Measurements from ENCODE around the gene SLC6A17.

The SLC6A17 gene

DNA sequence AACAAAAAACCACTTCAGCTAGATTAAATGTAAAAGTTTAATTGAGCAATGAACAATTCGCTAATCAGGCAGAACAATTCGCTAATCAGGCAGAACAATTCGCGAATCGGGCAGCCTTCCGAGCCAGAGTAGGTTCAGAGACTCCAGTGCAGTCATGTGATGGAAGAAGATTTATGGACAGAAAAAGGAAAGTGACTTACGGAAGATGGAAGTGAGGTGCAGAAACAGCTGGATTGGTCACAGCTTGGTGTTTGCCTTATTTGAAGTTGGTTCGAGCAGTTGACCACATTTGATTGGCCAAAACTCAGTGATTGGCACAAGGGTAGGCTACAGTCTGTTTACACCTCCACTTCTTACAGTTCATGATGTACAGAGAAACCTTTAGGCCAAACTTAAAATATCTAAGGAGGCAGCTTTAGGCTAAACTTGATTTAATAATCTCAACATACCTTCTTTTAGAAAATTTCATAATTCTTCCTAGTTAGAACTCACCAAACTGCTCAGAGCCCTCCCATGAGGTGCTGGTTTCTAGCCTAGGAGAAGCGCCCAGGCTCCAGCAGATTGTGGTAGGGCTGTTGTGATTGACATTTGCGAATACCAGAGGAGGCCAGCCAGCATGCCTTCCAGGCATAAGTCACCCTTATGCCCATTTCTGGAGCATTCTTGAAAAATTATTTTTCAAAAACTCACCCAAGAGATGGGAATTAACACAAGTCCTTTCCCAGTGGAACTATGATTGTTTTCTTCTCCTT is 37.0 kb downstream of the SLC6A17 start:
- no peak overlapping the region for H3K4me3 ChIP-seq (ENCODE audit: low read depth, low read length)
- TF ChIP-seq, protein P1, sequence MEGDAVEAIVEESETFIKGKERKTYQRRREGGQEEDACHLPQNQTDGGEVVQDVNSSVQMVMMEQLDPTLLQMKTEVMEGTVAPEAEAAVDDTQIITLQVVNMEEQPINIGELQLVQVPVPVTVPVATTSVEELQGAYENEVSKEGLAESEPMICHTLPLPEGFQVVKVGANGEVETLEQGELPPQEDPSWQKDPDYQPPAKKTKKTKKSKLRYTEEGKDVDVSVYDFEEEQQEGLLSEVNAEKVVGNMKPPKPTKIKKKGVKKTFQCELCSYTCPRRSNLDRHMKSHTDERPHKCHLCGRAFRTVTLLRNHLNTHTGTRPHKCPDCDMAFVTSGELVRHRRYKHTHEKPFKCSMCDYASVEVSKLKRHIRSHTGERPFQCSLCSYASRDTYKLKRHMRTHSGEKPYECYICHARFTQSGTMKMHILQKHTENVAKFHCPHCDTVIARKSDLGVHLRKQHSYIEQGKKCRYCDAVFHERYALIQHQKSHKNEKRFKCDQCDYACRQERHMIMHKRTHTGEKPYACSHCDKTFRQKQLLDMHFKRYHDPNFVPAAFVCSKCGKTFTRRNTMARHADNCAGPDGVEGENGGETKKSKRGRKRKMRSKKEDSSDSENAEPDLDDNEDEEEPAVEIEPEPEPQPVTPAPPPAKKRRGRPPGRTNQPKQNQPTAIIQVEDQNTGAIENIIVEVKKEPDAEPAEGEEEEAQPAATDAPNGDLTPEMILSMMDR (IDR thresholded peaks at IDR 0.05; ENCODE audit: low read depth, low read length), result no peak
- in situ Hi-C loops (cut with HindIII; ENCODE audit: low sequenced_read_pairs), result no loop called here
- no peak for DNase-seq (ENCODE audit: low read depth, low spot score)

DNA sequence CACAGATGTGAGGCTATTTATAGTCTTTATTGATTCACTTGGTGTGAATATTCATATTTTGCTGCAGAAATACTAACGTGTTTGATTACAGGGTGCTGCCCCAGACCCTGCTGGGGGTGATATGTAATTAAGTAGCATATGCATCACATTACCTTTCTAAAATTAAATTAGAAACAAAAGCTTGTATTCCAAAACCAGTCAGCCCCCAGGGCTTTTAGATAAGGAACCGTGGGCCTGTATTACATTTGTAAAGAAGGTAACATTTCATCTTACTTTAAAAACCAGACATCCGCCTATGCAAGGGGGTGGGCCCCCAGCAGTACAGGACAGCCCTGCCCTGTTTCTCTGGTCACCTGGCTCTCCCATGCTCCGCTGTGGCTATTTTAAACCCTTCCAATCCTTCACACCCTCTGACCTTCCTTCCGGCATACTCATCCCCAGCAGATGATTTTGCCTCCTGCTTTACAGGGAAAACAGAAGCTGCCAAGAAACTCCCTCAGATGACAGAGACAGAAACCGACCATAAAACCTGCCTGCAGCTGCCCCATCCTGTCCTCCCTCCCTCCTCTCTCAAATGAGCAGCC is 37.8 kb downstream of the SLC6A17 start:
- DNase-seq (ENCODE audit: low read depth, low spot score), result no peak
- H3K4me3 ChIP-seq (ENCODE audit: low read depth, low read length), result no peak overlapping the region
- TF ChIP-seq, protein P1 (IDR thresholded peaks at IDR 0.05; ENCODE audit: low read depth, low read length), result no peak
- in situ Hi-C loops (cut with HindIII; ENCODE audit: low sequenced_read_pairs), result no loop called here

DNA sequence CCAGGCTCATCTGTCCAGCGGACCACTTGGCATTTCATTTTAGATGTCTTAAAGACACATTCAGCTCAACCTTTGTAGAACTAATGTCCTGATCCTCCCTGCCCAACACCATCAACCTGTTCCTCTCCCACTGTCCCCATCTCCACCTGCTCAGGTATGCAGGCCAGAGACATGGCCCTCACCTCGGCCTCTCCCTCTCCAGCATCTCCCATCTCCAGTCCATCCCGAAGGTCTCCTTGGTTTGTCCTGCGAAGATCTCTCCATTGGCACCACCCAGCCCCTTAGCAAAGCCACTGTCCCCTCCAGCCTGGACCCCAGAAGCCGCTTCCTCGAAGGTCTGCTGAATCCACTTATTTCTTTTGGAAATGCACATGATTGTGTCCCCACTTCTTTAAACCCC is 38.9 kb downstream of the SLC6A17 start:
- DNase-seq (ENCODE audit: low read depth, low spot score), result no peak
- no peak overlapping the region for H3K4me3 ChIP-seq (ENCODE audit: low read depth, low read length)
- in situ Hi-C loops (cut with HindIII; ENCODE audit: low sequenced_read_pairs), result no loop called here
- TF ChIP-seq, protein P1 (IDR thresholded peaks at IDR 0.05; ENCODE audit: low read depth, low read length), result no peak

DNA sequence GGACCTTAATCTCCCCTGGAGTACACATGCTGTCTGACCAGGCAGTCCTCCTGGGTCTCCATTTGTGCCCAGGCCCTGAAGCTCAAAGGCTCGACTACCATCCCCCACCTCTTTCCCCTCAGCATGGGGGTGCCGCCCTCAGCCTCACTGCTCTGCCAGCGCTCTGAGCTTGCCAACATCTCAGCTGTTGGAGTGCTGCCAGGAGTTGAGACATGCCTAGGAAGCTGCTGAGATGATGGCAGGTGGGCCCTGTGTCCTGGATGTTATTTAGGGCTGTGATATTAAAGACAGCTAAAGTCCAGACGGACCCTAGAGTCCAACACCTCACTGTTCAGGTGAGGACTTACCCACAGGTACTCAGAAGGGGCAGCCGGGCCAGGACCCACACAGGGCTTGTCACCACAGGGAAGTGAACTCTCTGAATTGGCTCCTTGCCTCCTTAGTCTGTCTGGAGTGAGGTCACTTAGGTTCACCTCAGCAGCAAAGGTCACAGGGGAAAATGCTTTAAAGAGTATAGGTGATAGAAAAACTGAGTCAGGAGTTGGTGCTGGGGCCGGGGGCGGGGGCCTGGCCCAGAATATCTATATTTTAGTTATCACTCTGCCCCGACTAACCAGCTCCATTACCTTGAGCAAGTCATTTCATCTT is 40.1 kb downstream of the SLC6A17 start:
- no peak for DNase-seq (ENCODE audit: low read depth, low spot score)
- no peak overlapping the region for H3K4me3 ChIP-seq (ENCODE audit: low read depth, low read length)
- in situ Hi-C loops (cut with HindIII; ENCODE audit: low sequenced_read_pairs), result no loop called here
- TF ChIP-seq, protein P1 (IDR thresholded peaks at IDR 0.05; ENCODE audit: low read depth, low read length), result no peak

DNA sequence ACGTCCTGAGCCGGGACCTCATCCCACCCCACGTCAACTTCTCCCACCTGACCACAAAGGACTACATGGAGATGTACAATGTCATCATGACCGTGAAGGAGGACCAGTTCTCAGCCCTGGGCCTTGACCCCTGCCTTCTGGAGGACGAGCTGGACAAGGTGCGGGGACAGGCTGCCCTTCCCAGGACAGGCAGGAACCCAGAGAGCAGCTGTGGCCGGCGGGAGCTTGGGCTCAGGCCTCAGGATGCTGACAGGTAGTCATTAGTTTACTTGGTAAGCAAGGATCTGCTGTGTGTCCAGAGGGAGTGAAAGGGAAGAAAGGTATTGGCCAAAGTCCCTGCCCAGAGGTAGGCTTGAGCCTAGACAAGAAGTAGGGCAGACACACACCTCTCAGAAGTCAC is 42.2 kb downstream of the SLC6A17 start:
- TF ChIP-seq, protein P1 (IDR thresholded peaks at IDR 0.05; ENCODE audit: low read depth, low read length), result no peak
- no peak overlapping the region for H3K4me3 ChIP-seq (ENCODE audit: low read depth, low read length)
- in situ Hi-C loops (cut with HindIII; ENCODE audit: low sequenced_read_pairs), result no loop called here
- no peak for DNase-seq (ENCODE audit: low read depth, low spot score)

DNA sequence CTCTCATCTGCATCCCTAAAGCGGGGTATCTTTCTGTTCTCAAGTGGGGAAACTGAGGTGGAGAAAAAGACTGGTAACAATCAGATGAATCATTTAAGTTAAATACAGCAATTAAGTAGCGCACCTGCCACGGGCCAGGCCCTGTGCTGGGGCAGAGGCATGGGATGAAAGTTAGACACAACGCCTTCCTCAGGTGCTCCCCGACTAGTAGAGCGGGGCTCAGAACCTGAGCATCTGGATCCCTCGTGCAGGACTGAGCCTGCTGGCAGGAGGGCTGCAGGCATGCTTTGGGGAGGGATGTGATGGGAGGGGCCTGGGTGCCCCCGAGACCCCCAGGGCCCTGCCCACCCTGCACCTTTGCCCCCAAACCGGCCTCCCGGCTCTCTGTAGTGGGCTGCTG is 44.9 kb downstream of the SLC6A17 start:
- in situ Hi-C loops (cut with HindIII; ENCODE audit: low sequenced_read_pairs), result no loop called here
- no peak overlapping the region for H3K4me3 ChIP-seq (ENCODE audit: low read depth, low read length)
- TF ChIP-seq, protein P1 (IDR thresholded peaks at IDR 0.05; ENCODE audit: low read depth, low read length), result no peak
- no peak for DNase-seq (ENCODE audit: low read depth, low spot score)
